HG02678 (cell line): ENCODE results near the gene MAP2K6.

Experiments used
- ATAC-seq: cut with Tn5 transposase; IDR thresholded peaks from one replicate; pipeline ENCODE4 v1.9.1; 2021; ENCODE audit warnings: mild to moderate bottlenecking, moderate library complexity; ENCODE audit not compliant: unreplicated experiment

MAP2K6 gene

DNA sequence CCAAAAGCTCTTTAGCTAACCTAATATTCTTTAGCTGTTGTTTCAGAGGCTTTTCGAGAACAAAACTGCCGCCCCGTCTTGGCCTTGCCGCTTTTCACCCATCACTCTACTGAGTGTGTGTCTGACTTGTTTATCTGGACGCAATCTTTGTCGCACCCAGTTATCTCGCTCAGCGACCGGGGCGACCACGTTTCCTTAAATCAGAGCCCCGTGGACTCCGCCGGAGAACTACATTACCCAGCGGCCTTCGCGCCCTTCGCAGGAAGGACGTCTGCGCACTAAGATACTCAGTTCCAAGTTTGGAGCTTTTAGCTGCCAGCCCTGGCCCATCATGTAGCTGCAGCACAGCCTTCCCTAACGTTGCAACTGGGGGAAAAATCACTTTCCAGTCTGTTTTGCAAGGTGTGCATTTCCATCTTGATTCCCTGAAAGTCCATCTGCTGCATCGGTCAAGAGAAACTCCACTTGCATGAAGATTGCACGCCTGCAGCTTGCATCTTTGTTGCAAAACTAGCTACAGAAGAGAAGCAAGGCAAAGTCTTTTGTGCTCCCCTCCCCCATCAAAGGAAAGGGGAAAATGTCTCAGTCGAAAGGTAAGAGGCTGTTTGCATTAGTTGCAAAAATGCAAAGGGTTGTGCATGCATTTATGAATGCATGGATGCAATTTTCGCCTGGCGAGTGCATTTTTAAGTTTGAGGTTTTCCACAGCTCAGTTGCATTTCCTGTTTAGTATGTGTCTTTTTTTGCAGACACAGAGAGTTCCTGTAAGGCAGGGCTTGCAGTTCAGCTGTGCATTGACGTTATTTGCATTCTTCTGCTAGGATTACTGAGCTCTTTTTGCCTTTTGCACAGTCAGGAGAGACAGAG lies at the start of gene MAP2K6:
TSS of gene MAP2K6 (plus strand) at position 290 of the 867 bp plus-strand sequence. CDS start at position 578, 288 bp downstream.
- peak; percentile 97 for ATAC-seq

DNA sequence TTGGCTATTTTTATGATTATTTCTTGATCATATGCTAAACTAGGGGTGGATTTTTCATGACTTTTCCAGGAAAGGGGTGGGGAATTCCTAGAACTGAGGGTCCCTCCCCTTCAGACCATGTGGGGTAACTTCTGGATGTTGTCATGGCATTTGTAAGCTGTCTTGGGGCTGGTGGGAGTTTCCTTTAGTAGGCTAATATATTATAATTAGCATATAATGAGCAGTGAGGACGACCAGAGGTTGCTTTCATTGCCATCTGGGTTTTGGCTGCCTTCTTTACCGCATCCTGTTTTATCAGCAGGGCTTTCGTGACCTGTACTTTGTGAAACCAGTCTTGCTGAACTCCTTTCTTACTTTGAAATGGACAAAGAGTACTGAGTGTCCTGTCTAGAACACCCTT lies 47.2 kb upstream of the MAP2K6 start:
- peak; percentile 54 for ATAC-seq

- no peak for ATAC-seq
These were observed 41.4 kb upstream of the MAP2K6 start for GRCh38 chr17:69373069-69373468.

DNA sequence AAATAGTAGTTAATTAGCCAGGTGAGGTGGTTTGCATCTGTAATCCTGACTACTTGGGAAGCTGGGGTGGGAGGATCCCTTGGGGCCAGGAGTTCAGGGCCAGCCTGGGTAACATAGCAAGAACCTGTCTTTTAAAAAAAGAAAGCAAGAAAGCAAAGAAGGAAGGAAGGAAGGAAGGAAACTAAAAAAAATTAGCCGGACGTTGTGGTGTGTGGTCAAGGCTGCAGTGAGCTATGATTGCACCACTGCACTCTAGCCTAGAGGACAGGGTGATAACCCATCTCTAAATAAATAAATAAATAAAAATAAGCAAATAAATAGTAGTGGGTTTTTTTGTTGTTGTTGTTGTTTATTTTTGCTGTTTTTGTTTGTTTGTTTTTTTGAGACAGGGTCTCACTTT lies 39.3 kb upstream of the MAP2K6 start:
- no peak for ATAC-seq

DNA sequence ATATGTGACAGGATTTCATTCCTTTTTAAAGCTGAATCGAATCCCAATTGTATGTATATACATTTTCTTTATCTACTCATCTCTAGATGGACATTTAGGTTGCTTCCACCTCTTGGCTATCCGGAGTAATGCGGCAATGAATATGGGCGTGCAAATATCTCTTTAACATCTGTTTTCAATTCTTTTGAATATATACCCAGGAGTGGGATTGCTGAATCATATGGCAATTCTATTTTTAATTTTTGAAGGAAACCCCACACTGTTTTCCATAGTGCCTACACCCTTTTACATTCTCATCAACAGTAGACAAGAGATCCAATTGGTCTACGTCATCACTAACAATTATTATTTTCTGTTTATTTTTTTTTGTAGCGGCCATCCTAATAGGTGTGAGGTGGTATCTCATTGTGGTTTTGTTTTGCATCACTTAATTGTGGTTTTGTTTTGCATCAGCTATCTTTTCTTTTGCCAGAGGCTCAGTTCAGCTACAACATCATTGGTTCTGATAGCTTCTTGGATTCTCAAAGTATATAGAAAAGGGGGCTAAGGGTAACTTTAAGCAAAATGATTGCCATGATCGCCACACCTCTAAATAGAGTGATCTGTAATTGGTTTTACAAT lies 25.6 kb upstream of the MAP2K6 start:
- no peak for ATAC-seq

GRCh38 chr17:69390795-69391501 lies 23.5 kb upstream of the MAP2K6 start:
- ATAC-seq = no peak

DNA sequence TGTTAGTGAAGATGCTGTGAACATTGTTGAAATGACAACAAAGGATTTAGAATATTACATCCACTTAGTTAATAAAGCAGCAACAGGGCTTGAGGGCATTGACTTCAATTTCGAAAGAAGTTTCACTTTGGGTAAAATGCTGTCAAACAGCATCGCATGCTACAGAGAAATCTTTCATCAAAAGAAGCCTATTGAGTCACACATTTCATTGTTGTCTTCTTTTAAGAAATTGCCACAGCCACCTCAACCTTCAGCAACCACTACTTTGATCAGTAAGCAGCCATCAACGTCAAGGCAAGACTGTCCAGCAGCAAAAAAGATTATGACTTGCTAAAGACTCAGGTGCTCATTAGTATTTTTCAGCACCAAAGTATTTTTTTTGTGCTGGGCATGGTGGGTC lies 13.2 kb upstream of the MAP2K6 start:
- ATAC-seq = no peak

DNA sequence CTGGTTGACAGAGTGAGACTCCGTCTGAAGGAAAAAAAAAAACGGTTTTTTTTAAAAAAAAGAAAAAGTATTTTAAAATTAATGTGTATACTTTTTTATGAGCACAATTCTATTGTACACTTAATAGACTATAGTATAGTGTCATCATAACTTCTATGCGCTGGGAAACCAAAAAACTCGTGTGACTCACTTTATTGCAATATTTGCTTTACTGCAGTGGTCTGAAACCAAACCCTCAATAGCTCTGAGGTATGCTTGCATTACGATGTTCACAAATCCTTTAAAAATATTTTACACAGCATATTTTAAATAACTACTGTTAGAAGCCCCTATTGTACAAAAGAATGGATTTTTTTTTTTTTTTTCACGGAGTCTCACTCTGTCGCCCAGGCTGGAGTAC lies 12.4 kb upstream of the MAP2K6 start:
- ATAC-seq = no peak

- ATAC-seq = no peak
These were observed 10.1 kb upstream of the MAP2K6 start for GRCh38 chr17:69404399-69404798.

GRCh38 chr17:69405096-69405495 lies 9.4 kb upstream of the MAP2K6 start:
- no peak for ATAC-seq

DNA sequence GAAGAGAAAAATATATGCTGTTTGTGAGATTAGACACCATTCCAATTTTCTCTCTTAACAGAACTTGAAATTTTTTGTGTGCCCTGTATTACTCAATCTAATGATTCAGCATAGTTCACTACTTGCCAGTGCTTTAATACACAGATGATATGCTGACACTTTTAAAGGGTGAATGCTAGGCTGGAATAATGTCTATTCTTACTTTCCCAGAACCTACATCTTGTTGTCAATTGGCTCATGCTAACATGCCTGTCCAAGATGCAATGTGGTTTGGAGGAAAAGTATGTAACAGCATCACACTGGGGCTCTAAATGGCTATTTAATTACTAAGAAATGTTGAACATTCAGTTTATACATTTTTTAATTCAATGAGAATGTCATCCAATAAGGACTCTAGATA lies 7.6 kb upstream of the MAP2K6 start:
- ATAC-seq = no peak

- no peak for ATAC-seq
These were observed 6.7 kb upstream of the MAP2K6 start for GRCh38 chr17:69407759-69408158.

DNA sequence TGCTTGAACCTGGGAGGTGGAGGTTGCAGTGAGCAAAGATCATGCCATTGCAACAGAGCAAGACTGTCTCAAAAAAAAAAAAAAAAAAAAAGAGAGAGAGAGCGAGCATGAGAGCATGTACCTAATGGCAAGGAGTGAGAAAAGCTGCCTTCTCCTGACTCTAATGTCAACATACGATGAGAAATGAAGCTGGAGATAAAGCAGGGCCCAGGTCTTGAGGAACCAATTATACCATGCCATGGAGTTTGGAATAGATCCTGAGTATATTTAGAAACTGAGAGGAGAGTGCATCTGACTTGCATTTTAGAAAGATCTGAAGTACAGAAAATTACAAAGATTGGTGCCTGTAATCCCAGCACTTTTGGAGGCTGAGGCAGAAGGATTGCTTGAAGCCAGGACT lies 3.8 kb upstream of the MAP2K6 start:
- ATAC-seq = no peak

DNA sequence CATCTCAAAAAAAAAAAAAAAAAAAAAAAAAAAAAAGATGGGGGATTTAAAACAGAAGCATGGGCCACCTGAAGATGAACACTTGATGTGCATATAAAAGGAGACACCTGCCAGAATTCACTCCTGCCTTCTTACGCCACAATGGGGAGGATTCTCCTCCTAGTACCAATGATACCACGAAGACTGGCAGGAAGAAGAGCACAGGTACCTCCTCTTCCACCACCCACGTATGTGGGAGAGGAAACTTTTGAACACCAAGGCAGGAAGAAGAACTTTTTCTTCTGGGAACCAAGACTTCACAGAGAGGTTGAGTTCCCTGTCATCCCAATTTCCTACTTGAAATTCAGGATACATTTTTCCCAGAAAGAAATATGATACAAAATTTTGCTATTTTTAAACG lies 2.7 kb upstream of the MAP2K6 start:
- ATAC-seq = no peak

DNA sequence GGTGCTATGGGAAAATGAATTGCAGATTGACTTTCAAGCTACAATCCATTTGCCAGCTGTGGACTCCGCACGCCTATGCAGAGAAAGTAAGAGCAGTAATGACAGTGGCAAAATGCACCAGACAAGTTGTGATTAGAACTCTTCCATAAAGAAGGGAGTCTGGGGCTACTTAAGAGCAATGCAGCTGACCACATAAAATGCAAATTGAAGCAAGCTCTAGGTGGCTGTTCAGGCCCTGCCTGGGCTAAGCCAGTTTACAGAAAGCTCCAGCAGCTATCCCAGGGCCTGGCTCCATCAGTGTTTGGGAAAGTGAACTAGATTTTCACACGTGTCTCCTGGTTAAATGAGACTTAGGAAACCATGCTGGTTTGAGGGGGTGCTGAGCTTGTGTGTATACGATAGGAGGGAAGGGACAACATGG lies 2.2 kb upstream of the MAP2K6 start:
- no peak for ATAC-seq

- no peak for ATAC-seq
These were observed 934 bp downstream of the MAP2K6 start for GRCh38 chr17:69415431-69415830.

- no peak for ATAC-seq
These were observed 3.3 kb downstream of the MAP2K6 start for GRCh38 chr17:69417545-69418483.

DNA sequence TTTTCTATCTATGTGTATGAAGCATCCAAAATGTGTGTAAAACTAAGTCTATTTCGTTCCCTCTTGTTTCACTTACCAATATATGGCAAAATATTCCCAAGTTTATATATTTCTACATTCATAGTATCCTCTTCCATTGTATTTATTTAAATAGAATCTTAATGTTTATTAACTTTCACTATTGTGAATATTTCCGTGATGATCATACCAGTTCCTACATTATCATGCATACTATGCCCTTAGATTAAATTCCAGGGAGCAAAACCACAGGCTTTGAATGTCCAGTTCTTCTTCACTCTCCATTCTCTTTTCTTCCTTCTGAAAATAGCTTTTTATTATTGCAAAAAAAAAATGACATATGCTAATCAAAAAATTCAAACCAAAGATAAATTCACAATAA lies 4.0 kb downstream of the MAP2K6 start:
- no peak for ATAC-seq

GRCh38 chr17:69423450-69423849 lies 9.0 kb downstream of the MAP2K6 start:
- ATAC-seq = no peak

DNA sequence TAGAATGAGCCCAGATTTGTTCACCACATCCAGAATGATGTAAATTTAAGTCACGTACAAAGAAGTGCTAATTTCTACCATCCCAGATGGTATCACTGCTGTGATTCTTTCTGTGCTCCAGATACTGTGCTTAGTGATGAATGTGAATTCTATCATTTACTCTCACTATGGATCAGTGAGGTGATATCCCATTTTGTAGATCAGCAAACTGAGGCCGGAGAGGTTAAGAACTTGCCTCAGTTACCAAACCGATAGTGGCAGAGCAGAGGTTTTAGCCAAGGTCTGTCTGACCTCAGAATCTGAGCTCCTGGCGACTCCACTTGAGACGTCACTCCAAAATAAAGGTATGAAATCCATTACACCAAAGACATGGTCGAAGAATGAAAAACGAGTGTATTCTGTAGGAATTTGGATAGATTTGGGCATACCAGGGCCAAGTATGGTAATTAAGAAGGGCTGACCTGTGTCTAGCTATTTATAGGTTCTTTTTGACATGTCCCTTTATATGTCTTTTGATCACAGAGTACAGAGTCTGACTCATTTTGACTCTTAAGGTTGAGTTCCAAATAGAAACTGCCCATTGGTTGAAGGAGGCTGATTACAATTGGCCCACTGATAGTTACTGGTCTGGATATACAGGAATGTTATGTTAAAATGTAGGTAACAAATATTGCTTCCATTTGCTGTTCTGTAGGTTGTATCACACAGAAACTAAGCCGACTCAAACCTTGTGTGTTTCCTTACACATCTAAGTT lies 10.0 kb downstream of the MAP2K6 start:
- no peak for ATAC-seq
